Brain microvascular endothelial cell (primary cell): ENCODE measurements around the gene LEUTX.
"Not testable (repeated sequence)": the region's sequence is repeated elsewhere in the genome, so short reads cannot be mapped to it uniquely, and the experiment has no call there.

Source experiments
- DNase-seq: peaks from one replicate; pipeline ENCODE4 v3.0.0-alpha.2; 2020
- H3K27ac ChIP-seq: fragments of 250-450 bp; sonication (Bioruptor Pico); 2 replicates; pipeline ENCODE4 v1.5.1; 2020; ENCODE audit warnings: mild to moderate bottlenecking, moderate library complexity
- H3K27me3 ChIP-seq: fragments of 250-450 bp; sonication (Bioruptor Pico); replicated peaks from 2 replicates; pipeline ENCODE4 v1.5.1; 2020; ENCODE audit warnings: mild to moderate bottlenecking
- H3K36me3 ChIP-seq: fragments of 250-450 bp; sonication (Bioruptor Pico); replicated peaks from 2 replicates; pipeline ENCODE4 v1.5.1; 2020; ENCODE audit warnings: mild to moderate bottlenecking
- H3K4me3 ChIP-seq: 2 replicates; pipeline ENCODE4 v1.5.1; 2011; ENCODE audit warnings: low read depth, mild to moderate bottlenecking, control low read depth, low read length, moderate library complexity
- CTCF ChIP-seq: IDR thresholded peaks from 2 replicates; pipeline ENCODE4 v1.5.1; 2011; ENCODE audit warnings: low read depth, mild to moderate bottlenecking, moderate library complexity, low read length, control low read depth, inconsistent platforms; ENCODE audit errors: missing control alignments
- in situ Hi-C: cut with HindIII; loops from 2 replicates; pipeline ENCODE4 v1.10.0; 2017; ENCODE audit warnings: low sequenced_read_pairs, low pct_ligation_motif_present

Gene LEUTX

GRCh38 chr19:39805104-39805503, 26.4 kb downstream of the LEUTX start:
- Histone ChIP-seq H3K4me3 (no peak overlapping the region), H3K27me3 (no peaks in the 10 kb centered on the region), H3K27ac (no peak overlapping the region), H3K36me3 (no peaks in the 10 kb centered on the region)
- no peak for TF ChIP-seq CTCF
- peak; percentile 5 for DNase-seq
- in situ Hi-C loops, result no loop called here

GRCh38 chr19:39807846-39808364, 29.3 kb downstream of the LEUTX start:
- in situ Hi-C loops, result no loop called here
- no peaks in the 10 kb centered on the region for H3K36me3 ChIP-seq
- TF ChIP-seq CTCF, result no peak

GRCh38 chr19:39808688-39809087, 30.0 kb downstream of the LEUTX start:
- in situ Hi-C loops, H3K4me3 ChIP-seq, H3K27ac ChIP-seq, H3K36me3 ChIP-seq, H3K27me3 ChIP-seq, DNase-seq: not testable (repeated sequence)

More at GRCh38 chr19:39807846-39808364, 29.3 kb downstream of the LEUTX start:
- Histone ChIP-seq H3K27me3 (no peaks in the 10 kb centered on the region), H3K4me3 (no peak overlapping the region), H3K27ac (no peak overlapping the region)
- no peak for DNase-seq

- no peaks in the 10 kb centered on the region for H3K36me3 ChIP-seq
- no peak for TF ChIP-seq CTCF
- in situ Hi-C loops, result no loop called here
- DNase-seq, result no peak
- no peaks in the 10 kb centered on the region for H3K27me3 ChIP-seq
- H3K27ac ChIP-seq, result no peak overlapping the region
- no peak overlapping the region for H3K4me3 ChIP-seq
Measured at GRCh38 chr19:39809368-39809767, 30.7 kb downstream of the LEUTX start.

GRCh38 chr19:39810424-39810823, 31.8 kb downstream of the LEUTX start:
- no peak for TF ChIP-seq CTCF

GRCh38 chr19:39811064-39811463, 32.4 kb downstream of the LEUTX start:
- Histone ChIP-seq H3K36me3 (no peaks in the 10 kb centered on the region), H3K27me3 (no peaks in the 10 kb centered on the region), H3K27ac (no peak overlapping the region), H3K4me3 (no peak overlapping the region)
- in situ Hi-C loops, result no loop called here
- no peak for TF ChIP-seq CTCF
- no peak for DNase-seq

More at GRCh38 chr19:39810424-39810823, 31.8 kb downstream of the LEUTX start:
- no peak overlapping the region for H3K4me3 ChIP-seq
- H3K36me3 ChIP-seq, result no peaks in the 10 kb centered on the region
- in situ Hi-C loops, result no loop called here
- H3K27ac ChIP-seq, result no peak overlapping the region
- H3K27me3 ChIP-seq, result no peaks in the 10 kb centered on the region
- no peak for DNase-seq
